ENCODE measurements around the gene BRINP3.

The BRINP3 gene

GRCh38 chr1:190098756-190099155, 378.9 kb downstream of the BRINP3 start:
- no peak for TF ChIP-seq CTCF (IDR thresholded peaks at IDR 0.05; ENCODE audit: borderline replicate concordance, insufficient read depth, low read depth, low read length)
- H3K4me3 ChIP-seq (ENCODE audit: low read depth, low read length): no peak overlapping the region

- H3K4me3 ChIP-seq (ENCODE audit: low read depth, low read length): no peak overlapping the region
- TF ChIP-seq CTCF (IDR thresholded peaks at IDR 0.05; ENCODE audit: borderline replicate concordance, insufficient read depth, low read depth, low read length): no peak
Observed at GRCh38 chr1:190098107-190098506, 379.6 kb downstream of the BRINP3 start.

GRCh38 chr1:190095596-190095995, 382.1 kb downstream of the BRINP3 start:
- TF ChIP-seq CTCF (IDR thresholded peaks at IDR 0.05; ENCODE audit: borderline replicate concordance, insufficient read depth, low read depth, low read length): no peak

GRCh38 chr1:190084552-190084951, 393.1 kb downstream of the BRINP3 start:
- TF ChIP-seq CTCF (IDR thresholded peaks at IDR 0.05; ENCODE audit: borderline replicate concordance, insufficient read depth, low read depth, low read length): peak; percentile 45; the same call in 1 of the 2 replicates
- H3K4me3 ChIP-seq (ENCODE audit: low read depth, low read length): no peak overlapping the region

More at GRCh38 chr1:190095596-190095995, 382.1 kb downstream of the BRINP3 start:
- no peak overlapping the region for H3K4me3 ChIP-seq (ENCODE audit: low read depth, low read length)

GRCh38 chr1:190068304-190068703, 409.4 kb downstream of the BRINP3 start:
- no peak overlapping the region for H3K4me3 ChIP-seq (ENCODE audit: low read depth, low read length)
- no peak for TF ChIP-seq CTCF (IDR thresholded peaks at IDR 0.05; ENCODE audit: borderline replicate concordance, insufficient read depth, low read depth, low read length)

GRCh38 chr1:190067592-190067991, 410.1 kb downstream of the BRINP3 start:
- no peak overlapping the region for H3K4me3 ChIP-seq (ENCODE audit: low read depth, low read length)
- no peak for TF ChIP-seq CTCF (IDR thresholded peaks at IDR 0.05; ENCODE audit: borderline replicate concordance, insufficient read depth, low read depth, low read length)

GRCh38 chr1:190066011-190066410, 411.7 kb downstream of the BRINP3 start:
- TF ChIP-seq CTCF (IDR thresholded peaks at IDR 0.05; ENCODE audit: borderline replicate concordance, insufficient read depth, low read depth, low read length): no peak
- H3K4me3 ChIP-seq (ENCODE audit: low read depth, low read length): no peak overlapping the region
